GM21576 (cell line): ENCODE data around the gene BLTP3A.
"Not testable (repeated sequence)": the region's sequence is repeated elsewhere in the genome, so short reads cannot be mapped to it uniquely, and the experiment has no call there.

ENCODE experiments used
- ATAC-seq: cut with Tn5 transposase; IDR thresholded peaks from one replicate; pipeline ENCODE4 v1.9.1; 2021; ENCODE audit warnings: mild to moderate bottlenecking, moderate library complexity; ENCODE audit not compliant: unreplicated experiment

Gene BLTP3A

GRCh38 chr6:34788111-34788510 is 3.8 kb upstream of the BLTP3A start:
- no peak for ATAC-seq

- ATAC-seq, result peak; percentile 39
Measured at GRCh38 chr6:34791164-34791700, 651 bp upstream of the BLTP3A start.

- ATAC-seq, result no peak
Measured at GRCh38 chr6:34792605-34793500, 970 bp downstream of the BLTP3A start.

GRCh38 chr6:34793877-34794276 is 2.0 kb downstream of the BLTP3A start:
- ATAC-seq, result no peak

GRCh38 chr6:34795836-34796425 is 4.0 kb downstream of the BLTP3A start:
- ATAC-seq, result no peak

GRCh38 chr6:34798057-34798456 is 6.2 kb downstream of the BLTP3A start:
- ATAC-seq, result no peak

GRCh38 chr6:34799547-34799946 is 7.7 kb downstream of the BLTP3A start:
- no peak for ATAC-seq

- no peak for ATAC-seq
Measured at GRCh38 chr6:34804543-34804942, 12.7 kb downstream of the BLTP3A start.

GRCh38 chr6:34805074-34805473 is 13.2 kb downstream of the BLTP3A start:
- ATAC-seq, result not testable (repeated sequence)

- ATAC-seq, result no peak
Measured at GRCh38 chr6:34806738-34807453, 15.0 kb downstream of the BLTP3A start.

GRCh38 chr6:34808473-34808872 is 16.6 kb downstream of the BLTP3A start:
- ATAC-seq, result not testable (repeated sequence)

GRCh38 chr6:34809419-34809818 is 17.5 kb downstream of the BLTP3A start:
- ATAC-seq, result not testable (repeated sequence)

GRCh38 chr6:34810017-34810882 is 18.4 kb downstream of the BLTP3A start:
- no peak for ATAC-seq

- ATAC-seq, result peak; percentile 83
Measured at GRCh38 chr6:34810936-34811632, 19.2 kb downstream of the BLTP3A start.

- ATAC-seq, result no peak
Measured at GRCh38 chr6:34813028-34813713, 21.3 kb downstream of the BLTP3A start.

GRCh38 chr6:34816635-34817301 is 24.9 kb downstream of the BLTP3A start:
- no peak for ATAC-seq

GRCh38 chr6:34817446-34817845 is 25.6 kb downstream of the BLTP3A start:
- ATAC-seq, result no peak

GRCh38 chr6:34818872-34819570 is 27.1 kb downstream of the BLTP3A start:
- ATAC-seq, result not testable (repeated sequence)
